ENCODE results near the gene NRM. TPM values are rescaled to one million over a fixed set of nuclear protein-coding genes. Genes with fewer than 3 reads are reported as not detected.
A peak's percentile ranks its signal among the peaks of the same experiment; 100 is the strongest.

Gene NRM
- total and polyA plus RNA-seq, 2 of the 13 experiments (the other 11 are each of a cell fraction or from before 2014, with no cell fraction given): 12.5 to 16.0 TPM

DNA sequence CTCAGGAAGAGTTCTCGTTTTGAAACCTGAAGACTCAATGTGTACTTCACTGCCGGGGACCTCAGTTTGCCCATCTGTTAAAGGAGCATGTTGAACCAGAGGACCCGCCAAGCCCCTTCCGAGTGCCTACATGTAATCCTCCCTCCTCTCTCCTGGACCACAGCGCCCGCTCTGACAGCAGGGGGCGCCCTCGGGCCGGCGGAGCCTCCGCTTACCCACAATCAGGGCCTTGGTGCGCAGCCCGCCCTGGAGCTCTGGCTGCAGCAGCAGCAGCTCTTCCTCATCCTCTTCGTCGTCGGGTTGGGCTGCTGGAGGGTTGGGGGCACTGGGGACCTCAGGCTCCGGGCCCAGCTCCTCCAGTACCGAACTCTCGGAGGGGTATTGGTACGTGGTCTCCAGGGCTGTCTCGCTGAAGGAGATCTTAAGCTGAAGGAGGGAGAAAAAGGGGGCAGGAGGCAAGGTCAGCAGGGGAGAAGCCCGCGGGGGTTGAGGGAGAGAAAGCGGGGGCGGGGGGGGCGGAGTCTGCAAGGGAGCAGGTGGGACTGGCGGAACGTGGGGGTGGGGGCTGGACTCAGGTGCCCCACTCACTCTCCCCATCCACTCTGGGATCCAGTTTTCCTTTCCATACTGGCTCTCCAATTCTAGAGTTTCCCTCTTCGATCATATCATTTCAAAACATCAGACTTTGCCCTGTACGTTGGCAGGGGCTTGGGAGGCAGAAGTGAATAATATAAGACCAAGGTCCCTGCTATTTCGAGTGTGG is 11.6 kb downstream of the NRM start:
- peak overlapping the region; percentile 32 for H3K27ac ChIP-seq (ENCODE audit: extremely low read length, insufficient read depth, low read length)
- in situ Hi-C loops (cut with HindIII; ENCODE audit: extremely low pct_ligation_motif_present, low pct_unique_long_range_greater_than_20kb) (loop anchor here (5.0 to 25.0 kb wide), 2 partner anchors 43 to 408 kb away; partner anchors contain the start of gene TUBB), intact Hi-C loops (cut with micrococcal nuclease; ENCODE audit: unreplicated experiment) (loop anchor here (1.0 to 10.0 kb wide), 6 partner anchors 38 to 198 kb away; partner anchors contain the start of genes FLOT1 and MDC1)
- peak; percentile 77 for FAIRE-seq
- H4K20me1 ChIP-seq (ENCODE audit: insufficient read depth, low read length): no peaks in the 10 kb centered on the region
- peak overlapping the region; percentile 88 for H3K4me2 ChIP-seq (ENCODE audit: low read depth, low read length)
- H3K4me1 ChIP-seq (ENCODE audit: insufficient read depth, low read length): peaks cover 41% of the 10 kb centered on the region
- peak overlapping the region; percentile 33; the same call in 1 of the 2 replicates for H3K9ac ChIP-seq (ENCODE audit: insufficient read depth, low read depth, low read length)
- 0 out of 5 replicates have a peak, but pooled peaks cover 0 to 1% of the 10 kb centered on the region in 2 experiments for H3K36me3 ChIP-seq (replicated peaks in 1 of 2; ENCODE audit: control insufficient read depth in 1 of 2, insufficient read depth in 2 of 2, low read length in 2 of 2)
- WGBS (ENCODE audit: low lambda C conversion rate): 5% methylated on average over 24 of the region's 31 CpGs
- no peaks in the 10 kb centered on the region for H3K79me2 ChIP-seq (ENCODE audit: insufficient read depth, low read length)
- no peaks in the 10 kb centered on the region for H3K27me3 ChIP-seq (ENCODE audit: control insufficient read depth in 1 of 2, insufficient read depth in 2 of 2, low read length in 2 of 2)
- no TSS peak for BruUV-seq (replicated peaks)
- peak; percentile 83 for DNase-seq (ENCODE audit: low spot score)
- no peak overlapping the region for H2AFZ ChIP-seq (ENCODE audit: low read length)
- POLR2A ChIA-PET: interaction anchor here (0.6 to 4.7 kb wide), 16 partner anchors 8 to 206 kb away, joined by 3 to 92 read pairs (median 4); partner anchors contain the start of genes DDR1, IER3, MDC1 and MRPS18B
- no peaks in the 10 kb centered on the region for H3K9me3 ChIP-seq (ENCODE audit: low read length)
- H3K4me3 ChIP-seq (replicated peaks in 1 of 3; ENCODE audit: insufficient read depth in 1 of 3, low read depth in 2 of 3, low read length in 3 of 3): peak overlapping the region; percentile 43 to 66 (median 44)
- peak; percentile 93 for ATAC-seq
- CTCF ChIA-PET (ENCODE audit: low intra/inter-chr PET ratio, low total read pairs): interaction anchor here (0.7 to 3.8 kb wide), 7 partner anchors 9 to 198 kb away, joined by 3 to 130 read pairs (median 4); no protein-coding TSS in a partner anchor
- TF ChIP-seq ZNF547 (CRISPR knock-in tag; IDR thresholded peaks at IDR 0.05) (peak; percentile 70; the same call in 1 of the 2 replicates), ZNF510 (CRISPR knock-in tag; IDR thresholded peaks at IDR 0.05; ENCODE audit: low read depth) (no peak), TAF15 (IDR thresholded peaks at IDR 0.05; ENCODE audit: low read depth, low read length, poor library complexity, severe bottlenecking) (peak; percentile 93), RBM39 (IDR thresholded peaks at IDR 0.05; ENCODE audit: low read depth, low read length, poor library complexity, severe bottlenecking) (peak; percentile 87), ZBTB3 (CRISPR knock-in tag; IDR thresholded peaks at IDR 0.05; ENCODE audit: borderline replicate concordance, low read depth) (0 out of 2 replicates have a peak, but pooled peaks have one; percentile 29), NCOA5 (CRISPR knock-in tag; IDR thresholded peaks at IDR 0.05) (no peak), MZF1 (CRISPR knock-in tag; IDR thresholded peaks at IDR 0.05; ENCODE audit: borderline replicate concordance) (no peak), REPIN1 (CRISPR knock-in tag; IDR thresholded peaks at IDR 0.05; ENCODE audit: borderline replicate concordance, low read depth) (peak; percentile 91)
- TF ChIP-seq, protein P1, sequence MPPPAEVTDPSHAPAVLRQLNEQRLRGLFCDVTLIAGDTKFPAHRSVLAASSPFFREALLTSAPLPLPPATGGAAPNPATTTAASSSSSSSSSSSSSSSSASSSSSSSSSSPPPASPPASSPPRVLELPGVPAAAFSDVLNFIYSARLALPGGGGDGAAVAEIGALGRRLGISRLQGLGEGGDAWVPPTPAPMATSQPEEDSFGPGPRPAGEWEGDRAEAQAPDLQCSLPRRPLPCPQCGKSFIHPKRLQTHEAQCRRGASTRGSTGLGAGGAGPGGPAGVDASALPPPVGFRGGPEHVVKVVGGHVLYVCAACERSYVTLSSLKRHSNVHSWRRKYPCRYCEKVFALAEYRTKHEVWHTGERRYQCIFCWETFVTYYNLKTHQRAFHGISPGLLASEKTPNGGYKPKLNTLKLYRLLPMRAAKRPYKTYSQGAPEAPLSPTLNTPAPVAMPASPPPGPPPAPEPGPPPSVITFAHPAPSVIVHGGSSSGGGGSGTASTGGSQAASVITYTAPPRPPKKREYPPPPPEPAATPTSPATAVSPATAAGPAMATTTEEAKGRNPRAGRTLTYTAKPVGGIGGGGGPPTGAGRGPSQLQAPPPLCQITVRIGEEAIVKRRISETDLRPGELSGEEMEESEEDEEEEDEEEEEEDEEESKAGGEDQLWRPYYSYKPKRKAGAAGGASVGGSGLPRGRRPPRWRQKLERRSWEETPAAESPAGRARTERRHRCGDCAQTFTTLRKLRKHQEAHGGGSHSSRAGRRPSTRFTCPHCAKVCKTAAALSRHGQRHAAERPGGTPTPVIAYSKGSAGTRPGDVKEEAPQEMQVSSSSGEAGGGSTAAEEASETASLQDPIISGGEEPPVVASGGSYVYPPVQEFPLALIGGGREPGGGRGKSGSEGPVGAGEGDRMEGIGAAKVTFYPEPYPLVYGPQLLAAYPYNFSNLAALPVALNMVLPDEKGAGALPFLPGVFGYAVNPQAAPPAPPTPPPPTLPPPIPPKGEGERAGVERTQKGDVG (CRISPR knock-in tag; IDR thresholded peaks at IDR 0.05; ENCODE audit: borderline replicate concordance): no peak
- TF ChIP-seq, protein P2, sequence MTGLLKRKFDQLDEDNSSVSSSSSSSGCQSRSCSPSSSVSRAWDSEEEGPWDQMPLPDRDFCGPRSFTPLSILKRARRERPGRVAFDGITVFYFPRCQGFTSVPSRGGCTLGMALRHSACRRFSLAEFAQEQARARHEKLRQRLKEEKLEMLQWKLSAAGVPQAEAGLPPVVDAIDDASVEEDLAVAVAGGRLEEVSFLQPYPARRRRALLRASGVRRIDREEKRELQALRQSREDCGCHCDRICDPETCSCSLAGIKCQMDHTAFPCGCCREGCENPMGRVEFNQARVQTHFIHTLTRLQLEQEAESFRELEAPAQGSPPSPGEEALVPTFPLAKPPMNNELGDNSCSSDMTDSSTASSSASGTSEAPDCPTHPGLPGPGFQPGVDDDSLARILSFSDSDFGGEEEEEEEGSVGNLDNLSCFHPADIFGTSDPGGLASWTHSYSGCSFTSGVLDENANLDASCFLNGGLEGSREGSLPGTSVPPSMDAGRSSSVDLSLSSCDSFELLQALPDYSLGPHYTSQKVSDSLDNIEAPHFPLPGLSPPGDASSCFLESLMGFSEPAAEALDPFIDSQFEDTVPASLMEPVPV (CRISPR knock-in tag; IDR thresholded peaks at IDR 0.05): peak; percentile 77
- TF ChIP-seq, protein P3, sequence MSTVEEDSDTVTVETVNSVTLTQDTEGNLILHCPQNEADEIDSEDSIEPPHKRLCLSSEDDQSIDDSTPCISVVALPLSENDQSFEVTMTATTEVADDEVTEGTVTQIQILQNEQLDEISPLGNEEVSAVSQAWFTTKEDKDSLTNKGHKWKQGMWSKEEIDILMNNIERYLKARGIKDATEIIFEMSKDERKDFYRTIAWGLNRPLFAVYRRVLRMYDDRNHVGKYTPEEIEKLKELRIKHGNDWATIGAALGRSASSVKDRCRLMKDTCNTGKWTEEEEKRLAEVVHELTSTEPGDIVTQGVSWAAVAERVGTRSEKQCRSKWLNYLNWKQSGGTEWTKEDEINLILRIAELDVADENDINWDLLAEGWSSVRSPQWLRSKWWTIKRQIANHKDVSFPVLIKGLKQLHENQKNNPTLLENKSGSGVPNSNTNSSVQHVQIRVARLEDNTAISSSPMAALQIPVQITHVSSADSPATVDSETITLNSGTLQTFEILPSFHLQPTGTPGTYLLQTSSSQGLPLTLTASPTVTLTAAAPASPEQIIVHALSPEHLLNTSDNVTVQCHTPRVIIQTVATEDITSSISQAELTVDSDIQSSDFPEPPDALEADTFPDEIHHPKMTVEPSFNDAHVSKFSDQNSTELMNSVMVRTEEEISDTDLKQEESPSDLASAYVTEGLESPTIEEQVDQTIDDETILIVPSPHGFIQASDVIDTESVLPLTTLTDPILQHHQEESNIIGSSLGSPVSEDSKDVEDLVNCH (CRISPR knock-in tag; IDR thresholded peaks at IDR 0.05): no peak
- TF ChIP-seq, protein P4, sequence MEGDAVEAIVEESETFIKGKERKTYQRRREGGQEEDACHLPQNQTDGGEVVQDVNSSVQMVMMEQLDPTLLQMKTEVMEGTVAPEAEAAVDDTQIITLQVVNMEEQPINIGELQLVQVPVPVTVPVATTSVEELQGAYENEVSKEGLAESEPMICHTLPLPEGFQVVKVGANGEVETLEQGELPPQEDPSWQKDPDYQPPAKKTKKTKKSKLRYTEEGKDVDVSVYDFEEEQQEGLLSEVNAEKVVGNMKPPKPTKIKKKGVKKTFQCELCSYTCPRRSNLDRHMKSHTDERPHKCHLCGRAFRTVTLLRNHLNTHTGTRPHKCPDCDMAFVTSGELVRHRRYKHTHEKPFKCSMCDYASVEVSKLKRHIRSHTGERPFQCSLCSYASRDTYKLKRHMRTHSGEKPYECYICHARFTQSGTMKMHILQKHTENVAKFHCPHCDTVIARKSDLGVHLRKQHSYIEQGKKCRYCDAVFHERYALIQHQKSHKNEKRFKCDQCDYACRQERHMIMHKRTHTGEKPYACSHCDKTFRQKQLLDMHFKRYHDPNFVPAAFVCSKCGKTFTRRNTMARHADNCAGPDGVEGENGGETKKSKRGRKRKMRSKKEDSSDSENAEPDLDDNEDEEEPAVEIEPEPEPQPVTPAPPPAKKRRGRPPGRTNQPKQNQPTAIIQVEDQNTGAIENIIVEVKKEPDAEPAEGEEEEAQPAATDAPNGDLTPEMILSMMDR (CRISPR knock-in tag; IDR thresholded peaks at IDR 0.05): peak; percentile 100

Measured in HepG2 (cell line).